H9 (cell line): ENCODE results near the gene IFNAR2. TPM values are rescaled to one million over a fixed set of nuclear protein-coding genes. Genes with fewer than 3 reads are reported as not detected.
A peak's percentile ranks its signal among the peaks of the same experiment; 100 is the strongest.

Experiments used
- DNase-seq: peaks from one replicate; pipeline ENCODE4 v3.0.0-alpha.2; 2017
- H2AFZ ChIP-seq: one replicate; pipeline ENCODE4 v1.6.1; 2013; ENCODE audit warnings: mild to moderate bottlenecking, low read length, control low read depth, moderate library complexity
- H2AK5ac ChIP-seq: 2 replicates; pipeline ENCODE4 v1.6.1; 2013; ENCODE audit warnings: low read length, control low read depth, mixed read lengths; ENCODE audit not compliant: insufficient read length
- H2BK120ac ChIP-seq: one replicate; pipeline ENCODE4 v1.6.1; 2013; ENCODE audit warnings: low read depth, mild to moderate bottlenecking, low read length, control low read depth, inconsistent platforms; ENCODE audit not compliant: poor library complexity, severe bottlenecking
- H2BK12ac ChIP-seq: 2 replicates; pipeline ENCODE4 v1.6.1; 2013; ENCODE audit warnings: low read length, control low read depth, mixed read lengths, low read depth; ENCODE audit not compliant: insufficient read length
- H2BK15ac ChIP-seq: 2 replicates; pipeline ENCODE4 v1.6.1; 2013; ENCODE audit warnings: low read depth, low read length, control low read depth
- H2BK20ac ChIP-seq: one replicate; pipeline ENCODE4 v1.6.1; 2013; ENCODE audit warnings: low read depth, mild to moderate bottlenecking, low read length, control low read depth, inconsistent platforms; ENCODE audit not compliant: poor library complexity, severe bottlenecking
- H2BK5ac ChIP-seq: 2 replicates; pipeline ENCODE4 v1.6.1; 2013; ENCODE audit warnings: low read length, control low read depth, mixed read lengths; ENCODE audit not compliant: insufficient read length
- H3K14ac ChIP-seq: 2 replicates; pipeline ENCODE4 v1.6.1; 2013; ENCODE audit warnings: low read length, control low read depth; ENCODE audit not compliant: insufficient read depth
- H3K18ac ChIP-seq: 2 replicates; pipeline ENCODE4 v1.6.1; 2013; ENCODE audit warnings: low read depth, mild to moderate bottlenecking, mixed read lengths, low read length, control low read depth; ENCODE audit not compliant: insufficient read length
- H3K23ac ChIP-seq: 2 replicates; pipeline ENCODE4 v1.6.1; 2013; ENCODE audit warnings: low read length, control low read depth, mixed read lengths, low read depth; ENCODE audit not compliant: insufficient read length
- H3K23me2 ChIP-seq: 2 replicates; pipeline ENCODE4 v1.6.1; 2013; ENCODE audit warnings: low read depth, mild to moderate bottlenecking, mixed read lengths, low read length, control low read depth; ENCODE audit not compliant: insufficient read length, poor library complexity, severe bottlenecking
- H3K27ac ChIP-seq: 2 replicates; pipeline ENCODE4 v1.5.1; 2013; ENCODE audit warnings: low read length, control low read depth, mixed read lengths, low read depth; ENCODE audit not compliant: insufficient read length
- H3K27me3 ChIP-seq: 2 replicates; pipeline ENCODE4 v1.6.1; 2013; ENCODE audit warnings: low read length, control low read depth, inconsistent platforms; ENCODE audit not compliant: insufficient read depth
- H3K4ac ChIP-seq: 2 replicates; pipeline ENCODE4 v1.6.1; 2013; ENCODE audit warnings: low read depth, mild to moderate bottlenecking, control low read depth, inconsistent platforms, low read length, moderate library complexity
- H3K4me1 ChIP-seq: 2 replicates; pipeline ENCODE4 v1.6.1; 2013; ENCODE audit warnings: low read length, control low read depth, inconsistent platforms; ENCODE audit not compliant: insufficient read depth
- H3K4me2 ChIP-seq: 2 replicates; pipeline ENCODE4 v1.6.1; 2013; ENCODE audit warnings: low read length, control low read depth, mixed read lengths; ENCODE audit not compliant: insufficient read length, insufficient read depth
- H3K56ac ChIP-seq: 2 replicates; pipeline ENCODE4 v1.6.1; 2013; ENCODE audit warnings: low read depth, mild to moderate bottlenecking, mixed read lengths, low read length, control low read depth; ENCODE audit not compliant: insufficient read length
- H3K79me1 ChIP-seq: 2 replicates; pipeline ENCODE4 v1.6.1; 2013; ENCODE audit warnings: low read depth, mild to moderate bottlenecking, moderate library complexity, low read length, control low read depth, inconsistent platforms; ENCODE audit not compliant: insufficient read depth, poor library complexity, severe bottlenecking
- H3K79me2 ChIP-seq: 2 replicates; pipeline ENCODE4 v1.6.1; 2013; ENCODE audit warnings: low read length, control low read depth, inconsistent platforms; ENCODE audit not compliant: insufficient read depth
- H3K9ac ChIP-seq: 2 replicates; pipeline ENCODE4 v1.6.1; 2013; ENCODE audit warnings: low read length, control low read depth, mixed read lengths; ENCODE audit not compliant: insufficient read length; ENCODE audit errors: extremely low read depth
- H3K9me3 ChIP-seq: one replicate; pipeline ENCODE4 v1.6.1; 2013; ENCODE audit warnings: low read depth, low read length, inconsistent platforms; ENCODE audit not compliant: control insufficient read depth
- H3T11ph ChIP-seq: one replicate; pipeline ENCODE4 v1.6.1; 2013; ENCODE audit warnings: mild to moderate bottlenecking, low read length, control low read depth, inconsistent platforms
- H4K20me1 ChIP-seq: one replicate; pipeline ENCODE4 v1.6.1; 2013; ENCODE audit not compliant: control insufficient read depth, insufficient read length, insufficient read depth
- H4K5ac ChIP-seq: 2 replicates; pipeline ENCODE4 v1.6.1; 2013; ENCODE audit warnings: low read depth, mild to moderate bottlenecking, mixed read lengths, low read length, control low read depth; ENCODE audit not compliant: insufficient read length
- H4K8ac ChIP-seq: replicated peaks from 2 replicates; pipeline ENCODE4 v1.6.1; 2013; ENCODE audit warnings: low read length, control low read depth, mixed read lengths, low read depth; ENCODE audit not compliant: insufficient read length
- H4K91ac ChIP-seq: 2 replicates; pipeline ENCODE4 v1.6.1; 2013; ENCODE audit warnings: low read depth, mild to moderate bottlenecking, moderate library complexity, mixed read lengths, low read length, control low read depth; ENCODE audit not compliant: insufficient read length
- H3K27ac Mint-ChIP-seq, 3 experiments: 2 replicates in 2 of 3; 3 replicates in 1 of 3; pipeline ENCODE4 v1.8.0; 2020 to 2021; ENCODE audit warnings: mixed read lengths in 3 of 3, mild to moderate bottlenecking in 1 of 3, moderate library complexity in 1 of 3
- H3K27me3 Mint-ChIP-seq: 2 replicates; pipeline ENCODE4 v1.8.0; 2021; ENCODE audit warnings: low read depth, mild to moderate bottlenecking, moderate library complexity, mixed read lengths
- H3K36me3 Mint-ChIP-seq, 3 experiments: 2 replicates in 2 of 3; 3 replicates in 1 of 3; pipeline ENCODE4 v1.8.0; 2020 to 2021; ENCODE audit warnings: low read depth in 3 of 3, mixed read lengths in 3 of 3; ENCODE audit not compliant: insufficient read depth in 1 of 3
- H3K4me1 Mint-ChIP-seq, 2 experiments: 2 replicates each; pipeline ENCODE4 v1.8.0; 2020; ENCODE audit warnings: mixed read lengths in 2 of 2
- H3K4me3 Mint-ChIP-seq, 2 experiments: 2 replicates in 1 of 2; 3 replicates in 1 of 2; pipeline ENCODE4 v1.8.0; 2020 to 2021; ENCODE audit warnings: mild to moderate bottlenecking in 2 of 2, mixed read lengths in 2 of 2, moderate library complexity in 1 of 2
- H3K9me3 Mint-ChIP-seq, 2 experiments: 2 replicates in 1 of 2; 3 replicates in 1 of 2; pipeline ENCODE4 v1.8.0; 2020; ENCODE audit warnings: mild to moderate bottlenecking in 2 of 2, mixed read lengths in 2 of 2, moderate library complexity in 1 of 2
- CTCF ChIP-seq: fragments of 200-600 bp; sonication (generic); conservative IDR thresholded peaks from 3 replicates; pipeline ENCODE4 v1.8.0; 2021; ENCODE audit warnings: antibody characterized with exemption, mild to moderate bottlenecking
- WGBS: extraction: QIAGEN DNeasy Blood & Tissue Kit; methylation state at CpG from one replicate; pipeline ENCODE4 v1.1.7; 2013; ENCODE audit warnings: missing lambda C conversion rate, low lambda C conversion rate, mixed read lengths; ENCODE audit not compliant: insufficient read length; ENCODE audit errors: extremely low coverage; 5-methylcytosine and 5-hydroxymethylcytosine counted together
- total RNA-seq: library from RNA; stranded (reverse); gene quantifications from 2 replicates; pipeline ENCODE4 v1.2.1, GENCODE V29; 2021

IFNAR2 gene
- total RNA-seq, 1 experiment from 2014 or later, result 14.4 TPM

- H3K4me3 Mint-ChIP-seq, result no peak overlapping the region
- WGBS, result no CpG with 5 or more reads among the region's 10 CpGs
- H3K4me1 Mint-ChIP-seq, result no peaks in the 10 kb centered on the region
These were observed 22.9 kb upstream of the IFNAR2 start for GRCh38 chr21:33206771-33207281.

More at GRCh38 chr21:33206771-33207281, 22.9 kb upstream of the IFNAR2 start:
- H3K4me2 ChIP-seq, result no peak overlapping the region
- H2BK12ac ChIP-seq, result no peak overlapping the region
- Mint-ChIP-seq H3K9me3 (peaks cover 11 to 15% of the 10 kb centered on the region in 2 experiments), H3K27ac (no peak overlapping the region), H3K36me3 (peaks cover 2 to 11% (median 9%) of the 10 kb centered on the region in 3 experiments; a peak in 5 of 7 replicates), H3K27me3 (peaks cover 2% of the 10 kb centered on the region)
- H3K9me3 ChIP-seq, result no peaks in the 10 kb centered on the region
- TF ChIP-seq CTCF, result no peak
- no peak overlapping the region for H2BK15ac ChIP-seq
- H3K14ac ChIP-seq, result no peak overlapping the region; the same call in 1 of the 2 replicates
- H2BK120ac ChIP-seq, result no peak overlapping the region
- peak overlapping the region; percentile 32 for H3K56ac ChIP-seq
- no peak overlapping the region for H2AK5ac ChIP-seq
- no peak overlapping the region for H3K4ac ChIP-seq
- H3K79me1 ChIP-seq, result no peaks in the 10 kb centered on the region
- no peak overlapping the region for H4K5ac ChIP-seq
- H3K9ac ChIP-seq, result no peak overlapping the region
- H3K27me3 ChIP-seq, result no peaks in the 10 kb centered on the region
- no peaks in the 10 kb centered on the region for H3K4me1 ChIP-seq
- no peak overlapping the region for H4K8ac ChIP-seq
- H2AFZ ChIP-seq, result no peak overlapping the region
- no peak overlapping the region for H3K23ac ChIP-seq
- no peak for DNase-seq
- no peak overlapping the region for H2BK20ac ChIP-seq
- no peak overlapping the region for H3K27ac ChIP-seq
- no peak overlapping the region for H2BK5ac ChIP-seq
- H3K18ac ChIP-seq, result no peak overlapping the region
- no peak overlapping the region for H4K91ac ChIP-seq
- H3K23me2 ChIP-seq, result no peaks in the 10 kb centered on the region
- no peaks in the 10 kb centered on the region for H4K20me1 ChIP-seq
- H3K79me2 ChIP-seq, result no peaks in the 10 kb centered on the region
- no peak overlapping the region for H3T11ph ChIP-seq
